ENCODE measurements around the gene CTNNBIP1. TPM values are rescaled to one million over a fixed set of nuclear protein-coding genes. Genes with fewer than 3 reads are reported as not detected.
A peak's percentile ranks its signal among the peaks of the same experiment; 100 is the strongest.

CTNNBIP1 gene
- total RNA-seq, 1 experiment from 2014 or later = 44.4 TPM

GRCh38 chr1:9801909-9802308 is 108.2 kb downstream of the CTNNBIP1 start:
- no peak overlapping the region for H3T11ph ChIP-seq (ENCODE audit: low read length)
- H3K56ac ChIP-seq (ENCODE audit: insufficient read length, low read depth, low read length) = no peak overlapping the region
- H3K4me2 ChIP-seq (ENCODE audit: insufficient read depth, insufficient read length, low read length) = no peak overlapping the region
- H4K20me1 ChIP-seq (ENCODE audit: control insufficient read depth, insufficient read depth, insufficient read length) = no peaks in the 10 kb centered on the region
- H2BK15ac ChIP-seq (ENCODE audit: low read depth, low read length) = no peak overlapping the region
- no peak for TF ChIP-seq CTCF (conservative IDR thresholded peaks at IDR 0.05)
- Mint-ChIP-seq H3K4me3 (no peak overlapping the region), H3K9me3 (no peaks in the 10 kb centered on the region; a peak in 1 of 5 replicates), H3K27ac (peak overlapping the region in 1 of 3 experiments; percentile 76; a peak in 2 of 7 replicates), H3K36me3 (ENCODE audit: insufficient read depth in 1 of 3, low read depth in 3 of 3) (peaks cover 3 to 8% (median 4%) of the 10 kb centered on the region in 3 experiments; a peak in 5 of 7 replicates), H3K27me3 (ENCODE audit: low read depth) (no peaks in the 10 kb centered on the region), H3K4me1 (peaks cover 23 to 27% of the 10 kb centered on the region in 2 experiments)
- H3K18ac ChIP-seq (ENCODE audit: insufficient read length, low read depth, low read length) = no peak overlapping the region
- no peak overlapping the region for H4K91ac ChIP-seq (ENCODE audit: insufficient read length, low read depth, low read length)
- H3K9me3 ChIP-seq (ENCODE audit: control insufficient read depth, low read depth, low read length) = no peaks in the 10 kb centered on the region
- H2BK12ac ChIP-seq (ENCODE audit: insufficient read length, low read depth, low read length) = no peak overlapping the region
- H3K23me2 ChIP-seq (ENCODE audit: insufficient read length, low read depth, low read length, poor library complexity, severe bottlenecking) = no peaks in the 10 kb centered on the region
- no peaks in the 10 kb centered on the region; the same call in 1 of the 2 replicates for H3K4me1 ChIP-seq (ENCODE audit: insufficient read depth, low read length)
- no peak overlapping the region for H2BK120ac ChIP-seq (ENCODE audit: low read depth, low read length, poor library complexity, severe bottlenecking)
- H3K4ac ChIP-seq (ENCODE audit: low read depth, low read length) = no peak overlapping the region
- peaks cover 10% of the 10 kb centered on the region for H3K79me1 ChIP-seq (ENCODE audit: insufficient read depth, low read depth, low read length, poor library complexity, severe bottlenecking)
- H4K8ac ChIP-seq (replicated peaks; ENCODE audit: insufficient read length, low read depth, low read length) = no peak overlapping the region
- H2BK5ac ChIP-seq (ENCODE audit: insufficient read length, low read length) = no peak overlapping the region
- H3K14ac ChIP-seq (ENCODE audit: insufficient read depth, low read length) = no peak overlapping the region
- H3K9ac ChIP-seq (ENCODE audit: extremely low read depth, insufficient read length, low read length) = no peak overlapping the region
- no peak overlapping the region for H2AK5ac ChIP-seq (ENCODE audit: insufficient read length, low read length)
- H4K5ac ChIP-seq (ENCODE audit: insufficient read length, low read depth, low read length) = no peak overlapping the region
- no peak overlapping the region for H2BK20ac ChIP-seq (ENCODE audit: low read depth, low read length, poor library complexity, severe bottlenecking)
- no peak overlapping the region for H3K27ac ChIP-seq (ENCODE audit: insufficient read length, low read depth, low read length)
- H3K27me3 ChIP-seq (ENCODE audit: insufficient read depth, low read length) = no peaks in the 10 kb centered on the region
- no peak for DNase-seq
- H2AFZ ChIP-seq (ENCODE audit: low read length) = no peak overlapping the region
- H3K79me2 ChIP-seq (ENCODE audit: insufficient read depth, low read length) = peaks cover 9% of the 10 kb centered on the region; the same call in 1 of the 2 replicates
- no CpG with 5 or more reads among the region's 1 CpG for WGBS (ENCODE audit: extremely low coverage, insufficient read length, low lambda C conversion rate)
- H3K23ac ChIP-seq (ENCODE audit: insufficient read length, low read depth, low read length) = no peak overlapping the region

Other genes with a start within 250 kb of the CTNNBIP1 start
- 100 and 101 TPM in 2 replicates for gene CLSTN1, start 86.3 kb downstream of the CTNNBIP1 start, total RNA-seq (2021)
- 22.9 and 23.6 TPM in 2 replicates for gene LZIC, start 33.1 kb upstream of the CTNNBIP1 start, total RNA-seq (2021)
- 2.8 TPM in 2 replicates for gene NMNAT1, start 33.2 kb upstream of the CTNNBIP1 start, total RNA-seq (2021)
- 4.5 and 6.2 TPM in 2 replicates for gene RBP7, start 87.0 kb upstream of the CTNNBIP1 start, total RNA-seq (2021)
- 66.0 and 67.6 TPM in 2 replicates for gene UBE4B, start 122.7 kb upstream of the CTNNBIP1 start, total RNA-seq (2021)